Body of pancreas (tissue), 4 donors: ENCODE results near the gene PCSK4. TPM values are rescaled to one million over a fixed set of nuclear protein-coding genes. Genes with fewer than 3 reads are reported as not detected.

Source experiments
- ATAC-seq: fragments of 150-250 bp; one replicate; pipeline ENCODE4 v1.9.1; 2016
- DNase-seq, 4 donors: peaks; one replicate each; pipeline ENCODE4 v3.0.0-alpha.2; 2019
- H3K27ac ChIP-seq, 4 donors: fragments of 200-600 bp; sonication (generic); 1 replicate in 3 of 4; 2 replicates in 1 of 4; pipeline versions ENCODE4 v1.5.1 to v1.6.1; 2016 to 2019; ENCODE audit warnings: mild to moderate bottlenecking in 1 of 4, mixed read lengths in 1 of 4, moderate library complexity in 1 of 4
- H3K27me3 ChIP-seq, 2 donors: fragments of 200-600 bp; sonication (generic); one replicate each; pipeline ENCODE4 v1.6.0; 2016; ENCODE audit warnings: mild to moderate bottlenecking in 1 of 2
- H3K36me3 ChIP-seq, 2 donors: fragments of 200-600 bp; sonication (generic); replicated peaks in 1 of 2; 2 replicates each; pipeline ENCODE4 v1.5.1; 2016; ENCODE audit warnings: low read depth in 2 of 2; ENCODE audit not compliant: insufficient read depth in 1 of 2
- H3K4me1 ChIP-seq: fragments of 200-600 bp; sonication (generic); one replicate; pipeline ENCODE4 v1.6.0; 2016
- H3K4me3 ChIP-seq, 2 donors: fragments of 200-600 bp; sonication (generic); 1 replicate in 1 of 2; 2 replicates in 1 of 2; pipeline ENCODE4 v1.5.1; 2016 to 2019
- H3K9me3 ChIP-seq, 3 donors: fragments of 200-600 bp; sonication (generic); 1 replicate in 2 of 3; 2 replicates in 1 of 3; pipeline ENCODE4 v1.5.1; 2016
- POLR2A ChIP-seq, 3 donors: fragments of 450-650 bp; IDR thresholded peaks; one replicate each; pipeline ENCODE4 v1.6.1; 2016; ENCODE audit warnings: antibody characterized with exemption in 3 of 3, mild to moderate bottlenecking in 2 of 3
- WGBS, 2 donors: methylation state at CpG; one replicate each; pipeline ENCODE4 v1.1.5; 2017; 5-methylcytosine and 5-hydroxymethylcytosine counted together
- intact Hi-C: fragments of 100-400 bp; cut with DNase I; formaldehyde crosslinking; loops from one replicate; pipeline ENCODE4 v1.15.1; 2023
- total RNA-seq, 2 donors: library from RNA; depleted of rRNA; stranded (reverse); fragments of >200 nt; gene quantifications; one replicate each; pipeline ENCODE4 v1.1.0, GENCODE V29; 2016
- TF ChIP-seq, protein P1 (sequence below), 7 experiments: fragments of 450-650 bp in 4 of 7; fragments of 200-600 bp in 3 of 7; sonication (generic) in 3 of 7; IDR thresholded peaks; one replicate each; pipeline ENCODE4 v1.5.1; 2016 to 2019; ENCODE audit warnings: antibody characterized with exemption in 7 of 7

Gene PCSK4
- total RNA-seq, 2 donors from 2014 or later: 5.2 to 10.9 TPM

DNA sequence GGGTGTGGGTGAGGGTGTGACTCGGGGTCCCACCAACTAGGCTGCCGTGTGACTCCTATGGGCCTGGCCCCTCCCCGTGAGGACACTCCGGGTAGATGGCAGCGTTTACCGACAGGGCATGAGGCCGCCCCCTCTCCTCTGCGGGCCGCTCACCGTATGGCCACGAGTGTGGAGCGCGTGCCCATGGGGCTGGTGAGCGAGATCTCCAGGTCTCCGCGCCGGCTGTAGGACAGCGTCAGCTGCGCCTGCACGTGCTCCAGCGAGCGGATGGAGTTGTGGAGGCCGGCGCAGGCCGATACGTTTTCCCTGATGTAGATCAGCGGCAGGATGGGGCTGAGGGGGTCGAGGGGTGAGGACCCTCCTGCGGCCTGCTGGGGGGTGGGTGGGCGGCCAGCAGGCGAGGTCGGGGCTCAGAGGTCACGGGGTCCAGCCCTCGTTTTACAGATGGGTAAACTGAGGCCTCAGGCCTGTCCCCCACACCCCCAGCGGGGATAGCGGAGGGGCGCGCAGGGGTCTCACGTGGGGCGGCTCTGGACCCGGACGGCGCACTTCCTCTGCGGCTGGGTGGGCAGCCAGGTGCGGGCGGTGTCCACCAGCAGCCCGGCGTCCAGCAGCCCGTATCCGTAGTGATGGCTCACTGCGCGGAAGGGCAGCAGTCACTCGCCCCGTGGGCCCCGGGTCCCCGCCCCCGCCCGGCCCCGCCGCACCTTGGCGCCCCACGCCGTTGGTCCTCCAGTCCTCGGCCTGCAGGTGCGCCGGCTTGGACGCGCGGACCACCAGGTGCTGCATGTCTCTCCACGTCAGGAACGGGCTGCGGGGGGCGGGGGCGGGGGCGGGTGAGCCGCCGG is 6.8 kb downstream of the PCSK4 start:
- Histone ChIP-seq H3K4me1 (peaks cover 8% of the 10 kb centered on the region), H3K27me3 (no peaks in the 10 kb centered on the region), H3K27ac (no peak overlapping the region), H3K36me3 (no peaks in the 10 kb centered on the region), H3K4me3 (no peak overlapping the region), H3K9me3 (no peaks in the 10 kb centered on the region)
- DNase-seq (no peak), ATAC-seq (no peak)
- TF ChIP-seq, protein P1, sequence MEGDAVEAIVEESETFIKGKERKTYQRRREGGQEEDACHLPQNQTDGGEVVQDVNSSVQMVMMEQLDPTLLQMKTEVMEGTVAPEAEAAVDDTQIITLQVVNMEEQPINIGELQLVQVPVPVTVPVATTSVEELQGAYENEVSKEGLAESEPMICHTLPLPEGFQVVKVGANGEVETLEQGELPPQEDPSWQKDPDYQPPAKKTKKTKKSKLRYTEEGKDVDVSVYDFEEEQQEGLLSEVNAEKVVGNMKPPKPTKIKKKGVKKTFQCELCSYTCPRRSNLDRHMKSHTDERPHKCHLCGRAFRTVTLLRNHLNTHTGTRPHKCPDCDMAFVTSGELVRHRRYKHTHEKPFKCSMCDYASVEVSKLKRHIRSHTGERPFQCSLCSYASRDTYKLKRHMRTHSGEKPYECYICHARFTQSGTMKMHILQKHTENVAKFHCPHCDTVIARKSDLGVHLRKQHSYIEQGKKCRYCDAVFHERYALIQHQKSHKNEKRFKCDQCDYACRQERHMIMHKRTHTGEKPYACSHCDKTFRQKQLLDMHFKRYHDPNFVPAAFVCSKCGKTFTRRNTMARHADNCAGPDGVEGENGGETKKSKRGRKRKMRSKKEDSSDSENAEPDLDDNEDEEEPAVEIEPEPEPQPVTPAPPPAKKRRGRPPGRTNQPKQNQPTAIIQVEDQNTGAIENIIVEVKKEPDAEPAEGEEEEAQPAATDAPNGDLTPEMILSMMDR (IDR thresholded peaks at IDR 0.05): no peak
- no peak for TF ChIP-seq POLR2A (IDR thresholded peaks at IDR 0.05)
- 90 to 100% methylated on average over 3 to 64 of the region's 77 CpGs for WGBS, 2 donors
- intact Hi-C loops: no loop called here

DNA sequence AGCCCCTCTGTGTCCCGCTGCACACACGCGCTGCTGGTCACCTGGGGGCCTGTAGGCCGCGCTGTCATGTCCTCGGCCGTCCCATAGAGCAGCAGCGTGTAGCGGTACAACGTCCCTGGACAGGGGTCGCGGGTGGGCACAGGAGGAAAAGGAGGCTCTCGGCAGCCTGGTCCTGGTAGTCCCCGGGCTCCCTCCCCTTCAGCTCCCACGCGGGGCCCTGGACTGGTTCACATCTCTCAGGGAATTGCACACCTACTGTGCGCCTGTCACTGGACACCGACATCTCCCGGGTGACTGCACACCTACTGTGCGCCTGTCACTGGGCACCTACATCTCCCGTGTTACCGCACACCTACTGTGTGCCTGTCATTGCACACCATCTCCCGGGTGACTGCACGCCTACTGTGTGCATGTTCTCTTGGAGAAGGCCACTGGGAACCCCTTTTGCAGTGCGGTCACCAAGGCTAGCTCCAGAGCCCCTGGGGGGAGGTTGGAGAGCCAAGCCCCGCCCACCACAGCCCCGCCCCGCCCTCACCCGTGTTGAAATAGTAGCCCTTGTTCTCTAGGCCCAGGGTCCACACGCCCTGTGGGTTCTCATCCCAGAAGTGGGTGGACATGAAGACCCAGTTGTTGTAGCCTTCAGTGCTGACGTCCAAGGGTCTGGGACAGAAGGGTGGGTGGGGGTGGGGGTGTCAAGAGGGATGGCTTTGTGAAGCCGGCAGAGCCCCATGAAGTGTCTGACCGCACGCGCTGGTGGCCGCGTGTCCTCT is 7.6 kb downstream of the PCSK4 start:
- TF ChIP-seq, protein P1 (IDR thresholded peaks at IDR 0.05): no peak
- TF ChIP-seq POLR2A (IDR thresholded peaks at IDR 0.05): no peak
- Histone ChIP-seq H3K27me3 (no peaks in the 10 kb centered on the region), H3K9me3 (no peaks in the 10 kb centered on the region), H3K4me3 (no peak overlapping the region), H3K4me1 (peaks cover 15% of the 10 kb centered on the region), H3K36me3 (no peaks in the 10 kb centered on the region), H3K27ac (no peak overlapping the region)
- intact Hi-C loops: no loop called here
- 76 to 82% methylated on average over 11 to 33 of the region's 37 CpGs for WGBS, 2 donors
- ATAC-seq (no peak), DNase-seq (no peak)

DNA sequence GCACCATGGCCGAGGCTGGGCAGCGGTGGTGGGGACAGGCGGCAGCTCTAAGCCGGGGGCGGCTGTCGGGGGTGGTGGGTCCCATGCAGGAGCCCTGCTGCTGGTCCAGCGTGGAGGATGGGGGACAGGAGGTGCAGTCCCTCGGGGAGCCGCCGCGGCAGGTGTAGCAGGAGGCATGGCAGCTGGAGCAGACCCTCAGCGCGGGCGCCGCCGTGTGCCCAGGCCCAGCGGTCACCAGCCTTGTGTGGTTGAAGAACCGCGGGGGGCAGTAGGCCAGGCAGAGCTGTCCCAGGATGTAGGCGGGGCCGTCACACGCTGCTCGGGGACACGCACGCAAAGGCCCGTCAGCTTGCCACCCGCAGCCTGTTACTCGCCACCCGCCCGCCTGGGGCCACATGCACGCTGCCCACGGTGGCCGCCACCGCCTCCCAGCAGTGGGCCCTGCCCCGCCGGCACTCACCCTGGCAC is 8.2 kb downstream of the PCSK4 start:
- H3K27ac ChIP-seq: no peak overlapping the region
- DNase-seq: peak in 1 of 4 donors; percentile 13
- peaks cover 15% of the 10 kb centered on the region for H3K4me1 ChIP-seq
- intact Hi-C loops: no loop called here
- WGBS, 2 donors: 92 to 100% methylated on average over 2 to 29 of the region's 36 CpGs
- no peak for TF ChIP-seq POLR2A (IDR thresholded peaks at IDR 0.05)
- TF ChIP-seq, protein P1 (IDR thresholded peaks at IDR 0.05): no peak
- H3K36me3 ChIP-seq: no peaks in the 10 kb centered on the region
- no peak for ATAC-seq
- no peaks in the 10 kb centered on the region for H3K9me3 ChIP-seq
- H3K4me3 ChIP-seq: no peak overlapping the region
- no peaks in the 10 kb centered on the region for H3K27me3 ChIP-seq

DNA sequence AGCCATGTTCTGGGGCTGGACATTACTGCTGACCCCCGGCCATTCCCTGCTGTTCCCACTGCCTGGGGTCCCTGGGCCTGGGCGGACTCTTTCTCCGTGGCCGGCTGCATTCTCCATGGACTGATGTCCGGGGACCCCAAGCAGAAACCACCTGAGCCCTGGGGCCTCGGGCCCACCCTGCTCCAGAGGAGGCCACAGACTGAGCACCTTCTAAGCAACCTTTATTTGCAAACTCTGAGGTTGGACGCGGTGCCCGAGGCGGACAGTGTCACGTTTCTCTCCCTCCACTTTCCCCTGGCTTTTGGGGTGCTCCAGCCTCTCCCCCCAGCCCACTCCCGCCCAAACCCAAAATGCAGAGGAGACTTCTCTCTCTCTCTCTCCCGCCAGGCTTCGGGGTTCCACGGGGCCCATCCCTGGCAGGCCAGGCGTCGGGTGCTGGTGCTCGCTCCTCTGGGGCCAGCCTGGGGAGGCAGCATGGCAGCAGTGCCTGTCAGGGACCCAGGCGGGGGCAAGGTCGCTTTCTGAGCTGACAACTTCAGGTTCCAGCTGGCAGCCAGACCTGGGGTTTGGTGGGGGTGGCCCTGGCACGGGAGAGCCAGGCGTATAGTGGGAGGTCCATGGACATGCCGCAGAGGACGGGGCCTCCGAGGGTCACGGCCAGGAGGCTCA is 8.8 kb downstream of the PCSK4 start:
- H3K4me1 ChIP-seq: peaks cover 15% of the 10 kb centered on the region
- H3K27me3 ChIP-seq: no peaks in the 10 kb centered on the region
- intact Hi-C loops: no loop called here
- no peaks in the 10 kb centered on the region for H3K36me3 ChIP-seq
- H3K4me3 ChIP-seq: no peak overlapping the region
- H3K27ac ChIP-seq: no peak overlapping the region
- 78 to 85% methylated on average over 14 to 24 of the region's 26 CpGs for WGBS, 2 donors
- DNase-seq (peak in 1 of 4 donors; percentile 7), ATAC-seq (no peak)
- no peaks in the 10 kb centered on the region for H3K9me3 ChIP-seq
- no peak for TF ChIP-seq POLR2A (IDR thresholded peaks at IDR 0.05)
- TF ChIP-seq, protein P1 (IDR thresholded peaks at IDR 0.05): no peak
